Measurements from ENCODE around the gene CBLB.

- TF ChIP-seq NFXL1 (CRISPR knock-in tag; IDR thresholded peaks at IDR 0.05) (no peak), PHF21A (IDR thresholded peaks at IDR 0.05; ENCODE audit: borderline replicate concordance, low read depth) (no peak), MAZ (CRISPR knock-in tag; conservative IDR thresholded peaks at IDR 0.05 in 1 of 2, IDR thresholded peaks at IDR 0.05 in 1 of 2) (no peak)
These were observed 23.3 kb downstream of the CBLB start for GRCh38 chr3:105845488-105845887.

Data from K562 (cell line).